HG03025 (cell line): ENCODE data around the gene CDH2.

Experiments
- ATAC-seq: cut with Tn5 transposase; IDR thresholded peaks from one replicate; pipeline ENCODE4 v1.9.1; 2021; ENCODE audit warnings: mild to moderate bottlenecking, moderate library complexity; ENCODE audit not compliant: unreplicated experiment, low FRiP score

Gene CDH2

GRCh38 chr18:28176948-28177827 lies at the start of gene CDH2:
TSS of gene CDH2 (minus strand) at chr18:28177130. CDS start at chr18:28177022, 108 bp downstream.
- peak; percentile 56 for ATAC-seq

GRCh38 chr18:28212060-28212459 lies 35.1 kb upstream of the CDH2 start:
- no peak for ATAC-seq

GRCh38 chr18:28208712-28209265 lies 31.9 kb upstream of the CDH2 start:
- ATAC-seq, result no peak

- ATAC-seq, result no peak
Observed at GRCh38 chr18:28208268-28208667, 31.3 kb upstream of the CDH2 start.

GRCh38 chr18:28204154-28204553 lies 27.2 kb upstream of the CDH2 start:
- no peak for ATAC-seq

- no peak for ATAC-seq
Observed at GRCh38 chr18:28201056-28201455, 24.1 kb upstream of the CDH2 start.

- ATAC-seq, result no peak
Observed at GRCh38 chr18:28198620-28199019, 21.7 kb upstream of the CDH2 start.

- ATAC-seq, result no peak
Observed at GRCh38 chr18:28193177-28193778, 16.3 kb upstream of the CDH2 start.

- no peak for ATAC-seq
Observed at GRCh38 chr18:28189400-28190239, 12.7 kb upstream of the CDH2 start.

- ATAC-seq, result no peak
Observed at GRCh38 chr18:28185121-28185520, 8.2 kb upstream of the CDH2 start.

GRCh38 chr18:28183418-28184078 lies 6.6 kb upstream of the CDH2 start:
- ATAC-seq, result no peak

- ATAC-seq, result no peak
Observed at GRCh38 chr18:28181616-28182015, 4.7 kb upstream of the CDH2 start.

- no peak for ATAC-seq
Observed at GRCh38 chr18:28178720-28179119, 1.8 kb upstream of the CDH2 start.

- ATAC-seq, result peak; percentile 41
Observed at GRCh38 chr18:28177828-28178635, 1.1 kb upstream of the CDH2 start.

- no peak for ATAC-seq
Observed at GRCh38 chr18:28176698-28176947, 307 bp downstream of the CDH2 start.

GRCh38 chr18:28175930-28176697 lies 816 bp downstream of the CDH2 start:
- no peak for ATAC-seq

- no peak for ATAC-seq
Observed at GRCh38 chr18:28175150-28175929, 1.6 kb downstream of the CDH2 start.

GRCh38 chr18:28174181-28174905 lies 2.6 kb downstream of the CDH2 start:
- ATAC-seq, result no peak
